HepG2 (cell line): ENCODE measurements around the gene NPTX2. TPM values are rescaled to one million over a fixed set of nuclear protein-coding genes. Genes with fewer than 3 reads are reported as not detected.

ENCODE experiments used
- ATAC-seq: fragments of 200-7000 bp; cut with Tn5 transposase; 3 replicates; pipeline ENCODE4 v1.9.1; 2020; ENCODE audit warnings: mild to moderate bottlenecking, moderate library complexity
- BruUV-seq: library from RNA; stranded (reverse); fragments of 400-500 nt; replicated peaks from 2 replicates; lab custom pipeline; 2021; lab: Mats Ljungman, UMichigan
- CTCF ChIA-PET: fragments of 300-600 bp; formaldehyde crosslinking; extraction: SDS; loops from one replicate; lab custom pipeline; 2021; ENCODE audit warnings: low total read pairs, inconsistent platforms, low intra/inter-chr PET ratio; lab: Yijun Ruan, JAX
- POLR2A ChIA-PET: fragments of 350-600 bp; sonication (Branson Sonifier 250); formaldehyde crosslinking; loops from one replicate; lab custom pipeline; 2020; ENCODE audit warnings: antibody characterized with exemption, inconsistent platforms; lab: Yijun Ruan, JAX
- DNase-seq: peaks from one replicate; pipeline ENCODE4 v3.0.0-alpha.2; 2015; ENCODE audit warnings: low spot score
- FAIRE-seq: peaks from 3 replicates; lab custom pipeline; 2011; peaks lifted over from hg19 to GRCh38; lab: Jason Lieb, UNC
- H2AFZ ChIP-seq: one replicate; pipeline ENCODE4 v1.6.1; 2011; ENCODE audit warnings: low read length, inconsistent platforms
- H3K27ac ChIP-seq: fragments of 300-600 bp; 3 replicates; pipeline ENCODE4 v1.8.0; 2011; ENCODE audit warnings: mixed run types, mild to moderate bottlenecking, mixed read lengths, low read length, inconsistent platforms; ENCODE audit not compliant: insufficient read depth; ENCODE audit errors: extremely low read length
- H3K27me3 ChIP-seq, 2 experiments: fragments of 200-600 bp in 1 of 2; 2 replicates in 1 of 2; 3 replicates in 1 of 2; pipeline versions ENCODE4 v1.6.0 to v1.8.0; 2011; ENCODE audit warnings: low read length in 2 of 2, mild to moderate bottlenecking in 2 of 2, moderate library complexity in 2 of 2, inconsistent platforms in 1 of 2; ENCODE audit not compliant: insufficient read depth in 2 of 2, control insufficient read depth in 1 of 2
- H3K36me3 ChIP-seq, 2 experiments: fragments of 200-600 bp in 1 of 2; replicated peaks in 1 of 2; 2 replicates in 1 of 2; 3 replicates in 1 of 2; pipeline versions ENCODE4 v1.5.1 to v1.8.0; 2011; ENCODE audit warnings: low read length in 2 of 2, inconsistent platforms in 1 of 2; ENCODE audit not compliant: insufficient read depth in 2 of 2, control insufficient read depth in 1 of 2
- H3K4me1 ChIP-seq: 2 replicates; pipeline ENCODE4 v1.5.1; 2012; ENCODE audit warnings: low read length, inconsistent platforms; ENCODE audit not compliant: insufficient read depth
- H3K4me2 ChIP-seq: 2 replicates; pipeline ENCODE4 v1.6.0; 2011; ENCODE audit warnings: low read depth, low read length, inconsistent platforms
- H3K4me3 ChIP-seq, 3 experiments: fragments of 200-600 bp in 1 of 3; sonication (generic), shearing (Covaris generic) in 1 of 3; replicated peaks in 1 of 3; 2 replicates each; pipeline ENCODE4 v1.5.1; 2011 to 2016; ENCODE audit warnings: low read length in 3 of 3, inconsistent platforms in 2 of 3, low read depth in 2 of 3, mild to moderate bottlenecking in 2 of 3, control low read depth in 1 of 3, mixed read lengths in 1 of 3; ENCODE audit not compliant: insufficient read depth in 1 of 3
- H3K79me2 ChIP-seq: one replicate; pipeline ENCODE4 v1.6.1; 2011; ENCODE audit warnings: low read length, inconsistent platforms; ENCODE audit not compliant: insufficient read depth
- H3K9ac ChIP-seq: 2 replicates; pipeline ENCODE4 v1.6.0; 2011; ENCODE audit warnings: mild to moderate bottlenecking, low read depth, low read length, inconsistent platforms; ENCODE audit not compliant: insufficient read depth
- H3K9me3 ChIP-seq: 2 replicates; pipeline ENCODE4 v1.5.1; 2012; ENCODE audit warnings: mild to moderate bottlenecking, low read length
- H4K20me1 ChIP-seq: 2 replicates; pipeline ENCODE4 v1.6.0; 2011; ENCODE audit warnings: inconsistent platforms, mild to moderate bottlenecking, low read length, moderate library complexity; ENCODE audit not compliant: insufficient read depth
- CBX2 ChIP-seq, 2 experiments: fragments of 200-600 bp in 1 of 2; sonication (generic); formaldehyde crosslinking in 1 of 2; IDR thresholded peaks; 2 replicates each; pipeline versions ENCODE4 v1.7.0 to v1.8.1; 2018 to 2022; ENCODE audit warnings: low read depth in 2 of 2, low read length in 1 of 2, mild to moderate bottlenecking in 1 of 2, missing genetic modification reagents in 1 of 2
- HIC2 ChIP-seq: sonication (generic); formaldehyde crosslinking; IDR thresholded peaks from 2 replicates; pipeline ENCODE4 v1.9.0; 2022; ENCODE audit warnings: low read depth, missing genetic modification reagents
- MAFF ChIP-seq: IDR thresholded peaks from 2 replicates; pipeline ENCODE4 v1.6.1; 2011; ENCODE audit warnings: low read depth, low read length, improper control_type of control experiment
- MAFK ChIP-seq, 2 experiments: IDR thresholded peaks in 1 of 2; conservative IDR thresholded peaks in 1 of 2; 2 replicates each; pipeline ENCODE4 v1.6.1; 2011; ENCODE audit warnings: improper control_type of control experiment in 2 of 2, low read length in 2 of 2
- ZBTB8A ChIP-seq: sonication (generic); formaldehyde crosslinking; IDR thresholded peaks from 2 replicates; pipeline ENCODE4 v1.4.0; 2020; ENCODE audit warnings: mild to moderate bottlenecking, low read depth, missing genetic modification reagents, borderline replicate concordance
- WGBS: methylation state at CpG from one replicate; pipeline ENCODE4 v1.1.6; 2017; ENCODE audit warnings: low lambda C conversion rate; 5-methylcytosine and 5-hydroxymethylcytosine counted together
- in situ Hi-C: cut with HindIII; loops from 2 replicates; pipeline ENCODE4 v1.10.0; 2017; ENCODE audit warnings: low pct_unique_long_range_greater_than_20kb; ENCODE audit not compliant: extremely low pct_ligation_motif_present
- intact Hi-C: fragments of 100-400 bp; cut with micrococcal nuclease; formaldehyde crosslinking; loops from one replicate; pipeline ENCODE4 v1.10.0; 2022; ENCODE audit not compliant: unreplicated experiment
- polyA plus RNA-seq, 8 experiments: library from polyadenylated mRNA; depleted of rRNA in 3 of 8; stranded (reverse) in 7 of 8; unstranded in 1 of 8; fragments of >200 nt; fragmentation: Illumina TruSeq in 4 of 8; extraction: Trizol in 4 of 8; gene quantifications; 2 replicates each; pipeline versions ENCODE4 v1.2.1 to v1.2.3, GENCODE V29; 2011 to 2016; ENCODE audit warnings: low read depth in 4 of 8, missing spikeins in 1 of 8, mixed read lengths in 1 of 8; ENCODE audit not compliant: insufficient read depth in 1 of 8
- total RNA-seq, 5 experiments: library from RNA; depleted of rRNA; stranded (reverse); fragments of >200 nt; fragmentation: Illumina TruSeq; extraction: Trizol; gene quantifications; 2 replicates each; pipeline ENCODE4 v1.2.3, GENCODE V29; 2016; ENCODE audit warnings: low read depth in 1 of 5

Gene NPTX2
- total and polyA plus RNA-seq, 2 of the 13 experiments (the other 11 are each of a cell fraction or from before 2014, with no cell fraction given): not detected

GRCh38 chr7:98594787-98595186, 22.3 kb upstream of the NPTX2 start:
- CTCF ChIA-PET: no interaction called here
- Histone ChIP-seq H2AFZ (no peak overlapping the region), H4K20me1 (no peaks in the 10 kb centered on the region), H3K27ac (no peak overlapping the region), H3K4me3 (no peak overlapping the region), H3K4me1 (no peaks in the 10 kb centered on the region), H3K36me3 (no peaks in the 10 kb centered on the region), H3K27me3 (peaks cover 0 to 15% of the 10 kb centered on the region in 2 experiments; a peak in 2 of 5 replicates), H3K79me2 (no peaks in the 10 kb centered on the region), H3K9me3 (no peaks in the 10 kb centered on the region), H3K4me2 (no peak overlapping the region), H3K9ac (no peak overlapping the region)
- in situ Hi-C loops: no loop called here
- TF ChIP-seq MAFK (conservative IDR thresholded peaks at IDR 0.05 in 1 of 2, IDR thresholded peaks at IDR 0.05 in 1 of 2; ENCODE audit: low read length in 2 of 2) (peak; percentile 26 to 63; a peak in 2 of 4 replicates), CBX2 (IDR thresholded peaks at IDR 0.05; ENCODE audit: low read depth, low read length) (no peak), CBX2 (CRISPR knock-in tag; IDR thresholded peaks at IDR 0.05; ENCODE audit: low read depth) (no peak), HIC2 (CRISPR knock-in tag) (no peak), MAFF (0 out of 2 replicates have a peak, but pooled peaks have one; percentile 11), ZBTB8A (CRISPR knock-in tag) (no peak)
- ATAC-seq: no peak
- POLR2A ChIA-PET: no interaction called here
- no peak for FAIRE-seq
- intact Hi-C loops: no loop called here
- 14% methylated on average over 5 of the region's 5 CpGs for WGBS
- no peak for DNase-seq
- no TSS peak for BruUV-seq
